ENCODE measurements around the gene MAPKAP1.

Gene MAPKAP1

GRCh38 chr9:125510980-125511379 is 196.0 kb downstream of the MAPKAP1 start:
- no peak for DNase-seq

GRCh38 chr9:125509476-125509875 is 197.5 kb downstream of the MAPKAP1 start:
- no peak for DNase-seq

GRCh38 chr9:125508249-125508648 is 198.8 kb downstream of the MAPKAP1 start:
- no peak for DNase-seq

- DNase-seq = no peak
Observed at GRCh38 chr9:125507226-125507625, 199.8 kb downstream of the MAPKAP1 start.

GRCh38 chr9:125505988-125506438 is 201.0 kb downstream of the MAPKAP1 start:
- no peak for DNase-seq

- DNase-seq = no peak
Observed at GRCh38 chr9:125504616-125505015, 202.4 kb downstream of the MAPKAP1 start.

GRCh38 chr9:125497906-125498305 is 209.1 kb downstream of the MAPKAP1 start:
- DNase-seq = no peak

GRCh38 chr9:125497478-125497877 is 209.5 kb downstream of the MAPKAP1 start:
- no peak for DNase-seq

- no peak for DNase-seq
Observed at GRCh38 chr9:125496313-125496834, 210.6 kb downstream of the MAPKAP1 start.

- no peak for DNase-seq
Observed at GRCh38 chr9:125495172-125496119, 211.6 kb downstream of the MAPKAP1 start.

GRCh38 chr9:125494653-125494915 is 212.4 kb downstream of the MAPKAP1 start:
- DNase-seq = no peak

- DNase-seq = no peak
Observed at GRCh38 chr9:125493881-125494652, 212.9 kb downstream of the MAPKAP1 start.

- DNase-seq = no peak
Observed at GRCh38 chr9:125493384-125493783, 213.6 kb downstream of the MAPKAP1 start.

GRCh38 chr9:125492719-125493118 is 214.3 kb downstream of the MAPKAP1 start:
- no peak for DNase-seq

- no peak for DNase-seq
Observed at GRCh38 chr9:125487842-125488241, 219.2 kb downstream of the MAPKAP1 start.

GRCh38 chr9:125486576-125486975 is 220.4 kb downstream of the MAPKAP1 start:
- no peak for DNase-seq

- DNase-seq = no peak
Observed at GRCh38 chr9:125486152-125486508, 220.9 kb downstream of the MAPKAP1 start.

GRCh38 chr9:125485471-125486151 is 221.4 kb downstream of the MAPKAP1 start:
- no peak for DNase-seq

- no peak for DNase-seq
Observed at GRCh38 chr9:125484350-125485282, 222.4 kb downstream of the MAPKAP1 start.

- no peak for DNase-seq
Observed at GRCh38 chr9:125483697-125484096, 223.3 kb downstream of the MAPKAP1 start.

- DNase-seq = no peak
Observed at GRCh38 chr9:125479846-125480615, 227.0 kb downstream of the MAPKAP1 start.
